Dermis blood vessel endothelial cell (primary cell): Measurements from ENCODE around the gene OR2V2. TPM values are rescaled to one million over a fixed set of nuclear protein-coding genes. Genes with fewer than 3 reads are reported as not detected.
"Not testable (repeated sequence)": the region's sequence is repeated elsewhere in the genome, so short reads cannot be mapped to it uniquely, and the experiment has no call there.

Experiments
- DNase-seq: peaks from one replicate; pipeline ENCODE4 v3.0.0; 2010
- total RNA-seq: library from RNA; depleted of rRNA; stranded (reverse); fragments of >200 nt; gene quantifications from 2 replicates; pipeline ENCODE4 v1.2.3, GENCODE V29; 2014

The OR2V2 gene, protein sequence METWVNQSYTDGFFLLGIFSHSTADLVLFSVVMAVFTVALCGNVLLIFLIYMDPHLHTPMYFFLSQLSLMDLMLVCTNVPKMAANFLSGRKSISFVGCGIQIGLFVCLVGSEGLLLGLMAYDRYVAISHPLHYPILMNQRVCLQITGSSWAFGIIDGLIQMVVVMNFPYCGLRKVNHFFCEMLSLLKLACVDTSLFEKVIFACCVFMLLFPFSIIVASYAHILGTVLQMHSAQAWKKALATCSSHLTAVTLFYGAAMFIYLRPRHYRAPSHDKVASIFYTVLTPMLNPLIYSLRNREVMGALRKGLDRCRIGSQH
- total RNA-seq = not detected in 2 replicates

- DNase-seq = not testable (repeated sequence)
These were observed at the start of gene OR2V2 for GRCh38 chr5:181146927-181147636. Gene OR2V2 (plus strand): TSS chr5:181147586. CDS start chr5:181154943, 7,357 bp downstream.

GRCh38 chr5:181097759-181098491, 49.5 kb upstream of the OR2V2 start:
- not testable (repeated sequence) for DNase-seq

DNA sequence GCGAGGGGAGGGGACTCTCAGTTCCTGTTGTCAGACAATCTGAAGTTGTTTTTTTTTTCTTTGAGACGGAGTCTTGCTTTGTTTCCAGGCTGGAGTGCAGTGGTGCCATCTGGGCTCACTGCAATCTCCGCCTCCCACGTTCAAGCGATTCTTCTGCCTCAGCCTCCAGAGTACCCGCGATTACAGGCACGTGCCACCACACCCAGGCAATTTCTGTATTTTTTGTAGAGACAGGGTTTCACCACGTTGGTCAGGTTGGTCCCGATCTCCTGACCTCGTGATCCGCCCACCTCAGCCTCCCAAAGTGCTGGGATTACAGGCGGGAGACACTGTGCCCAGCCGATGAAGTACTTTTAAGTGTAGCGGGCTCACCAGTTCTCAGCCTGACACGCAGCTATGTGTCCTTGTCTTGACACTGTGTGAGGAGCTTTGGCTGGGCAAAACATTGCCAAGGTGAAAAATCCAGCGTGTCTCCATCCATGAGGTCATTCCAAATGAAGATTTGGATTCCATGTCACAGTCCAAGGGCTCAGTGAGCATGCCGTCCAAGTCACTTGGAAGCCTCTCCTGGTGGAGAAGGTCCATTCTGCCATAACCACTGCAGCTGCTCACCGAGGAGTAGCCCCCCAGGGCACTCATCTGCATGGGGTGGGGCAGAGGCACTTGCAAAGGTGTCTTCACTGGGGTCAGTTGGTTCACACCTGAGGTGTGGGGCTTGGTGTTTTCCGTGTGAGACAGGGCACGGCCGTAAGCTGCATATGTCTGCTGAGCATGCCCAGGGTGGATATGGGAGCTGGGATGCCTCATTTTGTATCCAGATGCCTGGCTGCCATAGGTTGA, 48.4 kb upstream of the OR2V2 start:
- no peak for DNase-seq

DNA sequence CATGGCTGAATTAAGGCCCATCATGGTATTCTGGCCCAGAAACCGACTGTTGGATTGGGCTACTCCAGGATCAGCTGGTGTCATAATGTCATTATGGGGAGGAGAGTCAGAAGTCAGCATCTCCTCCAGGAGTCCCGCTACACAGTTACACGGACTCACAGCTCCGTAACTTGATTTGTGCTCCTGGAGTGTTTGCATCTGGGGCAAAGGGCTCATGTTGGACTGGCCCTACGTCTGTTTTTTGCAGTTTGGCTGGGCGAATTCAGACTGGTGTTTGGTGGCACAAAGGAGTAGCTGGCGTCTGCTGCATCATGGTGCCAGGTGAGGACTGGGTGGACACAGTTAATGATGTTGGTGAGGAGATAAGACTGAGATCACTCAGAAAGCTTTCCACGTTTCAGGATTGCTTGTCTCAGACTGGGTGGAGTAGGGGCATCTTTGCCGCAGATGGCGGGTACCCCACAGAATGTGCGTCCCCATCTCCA, 47.7 kb upstream of the OR2V2 start:
- DNase-seq = no peak

DNA sequence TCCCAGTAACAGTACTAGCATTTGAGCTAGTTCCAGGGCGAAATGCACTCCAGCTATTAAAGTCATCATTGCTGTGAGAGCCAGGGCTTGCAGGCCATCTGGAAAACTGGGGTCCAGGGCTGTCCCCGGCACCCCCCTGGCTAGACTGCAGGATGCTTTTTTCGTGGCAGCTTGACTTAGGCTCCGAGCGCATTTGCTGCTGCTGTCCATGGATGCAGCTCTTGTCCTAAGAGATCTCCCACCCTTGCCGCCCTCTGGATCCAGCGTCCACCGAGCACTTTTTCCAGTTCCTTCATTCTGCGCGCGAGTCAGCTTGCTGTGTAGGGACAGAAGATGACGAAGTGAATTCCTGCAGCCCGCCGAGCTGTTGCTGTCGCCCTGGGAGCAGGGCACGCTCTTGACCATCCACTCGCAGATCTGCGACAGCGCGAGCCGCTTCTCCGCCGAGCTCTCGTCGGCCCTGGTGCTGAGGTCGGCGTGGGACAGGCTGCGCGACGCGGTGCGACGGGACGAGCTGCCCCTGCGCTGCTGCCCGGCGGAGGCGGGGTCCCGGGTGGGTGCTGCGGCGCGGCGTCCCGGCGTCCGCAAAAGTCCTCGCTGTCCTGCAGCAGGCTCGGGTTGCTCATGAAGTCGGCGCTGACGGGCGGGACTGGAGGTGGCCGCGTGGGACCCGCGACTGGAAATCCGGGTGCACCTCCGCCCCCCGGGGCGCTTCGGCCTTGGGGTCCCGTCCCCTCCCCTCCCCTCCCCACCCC, 47.1 kb upstream of the OR2V2 start:
- DNase-seq = no peak

- DNase-seq = not testable (repeated sequence)
These were observed 46.2 kb upstream of the OR2V2 start for GRCh38 chr5:181101030-181101641.

DNA sequence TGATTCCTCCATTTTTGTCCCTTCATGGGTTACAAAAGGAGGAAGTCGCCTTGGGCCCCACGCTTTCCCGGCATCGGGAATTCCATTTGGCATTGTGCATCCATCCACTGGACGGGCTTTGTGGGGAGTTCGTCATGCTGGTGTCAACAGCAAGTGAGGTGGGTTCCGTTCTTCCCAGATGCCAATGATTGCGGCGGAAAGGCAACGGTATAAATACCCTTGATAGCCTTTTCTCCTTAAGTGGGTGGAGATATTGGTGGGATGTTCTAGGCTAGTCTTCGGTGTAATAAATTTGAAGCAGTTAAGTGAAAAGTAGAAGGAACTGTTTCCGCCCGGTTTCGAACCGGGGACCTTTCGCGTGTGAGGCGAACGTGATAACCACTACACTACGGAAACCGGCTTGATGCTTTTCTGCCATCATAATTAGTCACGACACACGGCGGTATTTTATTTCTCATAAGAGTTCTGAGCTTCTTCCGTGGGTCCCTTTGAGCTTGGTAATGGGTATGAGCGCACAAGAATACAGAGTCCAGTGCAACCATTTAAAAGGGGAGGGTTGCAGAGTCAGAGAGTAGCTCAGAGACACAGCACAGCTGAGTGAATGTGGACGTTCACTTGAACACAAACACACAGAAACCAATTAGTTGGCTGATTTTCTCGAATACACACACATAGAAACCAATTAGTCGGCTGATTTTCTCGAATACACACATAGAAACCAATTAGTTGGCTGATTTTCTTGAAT, 45.3 kb upstream of the OR2V2 start:
- DNase-seq = not testable (repeated sequence)

- not testable (repeated sequence) for DNase-seq
These were observed 43.2 kb upstream of the OR2V2 start for GRCh38 chr5:181104259-181104568.

DNA sequence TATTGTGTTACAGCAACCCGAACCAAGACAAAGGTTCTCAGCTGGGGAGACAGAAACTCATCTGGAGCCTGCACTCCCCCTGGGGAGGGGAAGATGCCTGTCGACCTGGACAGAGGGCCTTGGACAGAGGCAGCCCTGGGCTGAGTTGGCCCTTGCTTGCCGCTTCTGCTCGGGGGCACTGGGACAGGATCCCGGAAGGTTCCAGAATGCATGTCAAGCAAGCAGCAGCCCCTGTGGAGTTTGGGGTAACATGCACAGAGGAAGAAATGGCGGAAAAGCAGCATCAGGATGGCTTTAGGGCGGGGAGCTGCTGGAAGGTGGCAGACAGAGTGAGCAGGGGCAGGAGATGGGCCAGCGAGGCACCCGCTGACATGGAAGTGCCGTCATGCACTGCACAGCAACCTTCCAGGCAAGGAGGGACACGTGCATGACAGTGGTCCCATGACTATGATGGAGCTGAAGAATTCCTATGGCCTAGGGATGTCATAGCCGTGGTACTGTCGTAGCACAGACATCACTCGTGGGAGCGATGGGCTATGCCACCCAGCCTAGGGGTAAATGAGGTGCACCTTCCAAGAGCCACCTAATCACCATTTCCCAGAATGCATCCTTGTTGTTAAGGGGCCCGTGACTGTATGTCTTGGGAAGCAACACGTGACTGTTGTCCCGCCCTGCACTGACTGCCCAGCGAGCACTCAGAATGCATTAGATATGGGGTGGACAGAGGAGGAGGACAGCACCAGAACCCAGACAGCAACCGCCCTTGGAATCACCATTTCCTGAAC, 42.6 kb upstream of the OR2V2 start:
- not testable (repeated sequence) for DNase-seq

DNA sequence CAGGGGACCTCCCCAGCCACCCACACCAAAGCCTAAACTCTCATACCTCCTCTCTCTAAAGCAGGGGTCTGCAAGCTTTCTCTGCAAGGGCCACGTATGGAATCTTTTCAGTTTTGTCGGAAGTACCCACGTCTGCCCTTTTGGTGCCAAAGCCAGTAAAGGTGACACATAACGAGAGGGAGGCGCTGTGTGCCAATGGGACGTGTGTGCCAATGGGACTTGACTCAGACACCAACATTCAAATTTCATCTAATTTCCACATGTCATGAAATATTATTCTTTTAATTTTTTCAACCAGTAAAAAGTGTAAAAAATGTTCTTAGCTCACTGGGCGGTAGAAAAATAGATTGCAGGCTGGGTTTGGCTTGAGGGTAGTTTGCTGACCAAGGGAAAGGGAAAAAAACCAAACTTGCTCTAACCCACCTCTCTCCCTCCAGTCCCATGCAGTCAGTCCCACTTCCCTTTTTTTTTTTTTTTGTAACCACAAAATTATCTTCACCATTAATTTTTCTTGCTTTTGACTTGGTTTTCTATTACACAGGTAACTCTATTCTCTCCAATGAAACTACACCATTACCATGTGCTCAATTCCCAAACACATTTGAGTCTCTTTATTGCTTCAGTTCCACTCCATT, 41.9 kb upstream of the OR2V2 start:
- no peak for DNase-seq

DNA sequence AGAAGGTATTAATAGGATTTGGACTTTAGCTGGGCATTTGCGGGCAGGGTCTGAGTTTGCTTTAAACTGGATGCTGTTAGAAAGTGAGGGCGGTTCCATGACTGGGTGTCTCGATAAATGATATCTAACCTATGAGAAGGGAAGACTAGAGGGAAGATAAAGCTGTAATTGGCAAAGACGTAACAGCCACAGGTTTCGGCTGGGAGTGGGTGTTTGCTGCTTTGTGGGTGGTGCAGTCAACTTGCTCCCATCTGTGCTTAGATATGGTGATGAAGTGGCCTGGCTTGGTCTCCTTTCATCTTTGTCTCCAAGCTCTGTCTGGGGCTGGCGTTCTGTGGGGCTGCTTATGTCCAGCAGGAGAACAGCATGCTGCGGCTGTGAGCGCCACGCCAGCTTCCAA, 39.7 kb upstream of the OR2V2 start:
- DNase-seq = no peak

DNA sequence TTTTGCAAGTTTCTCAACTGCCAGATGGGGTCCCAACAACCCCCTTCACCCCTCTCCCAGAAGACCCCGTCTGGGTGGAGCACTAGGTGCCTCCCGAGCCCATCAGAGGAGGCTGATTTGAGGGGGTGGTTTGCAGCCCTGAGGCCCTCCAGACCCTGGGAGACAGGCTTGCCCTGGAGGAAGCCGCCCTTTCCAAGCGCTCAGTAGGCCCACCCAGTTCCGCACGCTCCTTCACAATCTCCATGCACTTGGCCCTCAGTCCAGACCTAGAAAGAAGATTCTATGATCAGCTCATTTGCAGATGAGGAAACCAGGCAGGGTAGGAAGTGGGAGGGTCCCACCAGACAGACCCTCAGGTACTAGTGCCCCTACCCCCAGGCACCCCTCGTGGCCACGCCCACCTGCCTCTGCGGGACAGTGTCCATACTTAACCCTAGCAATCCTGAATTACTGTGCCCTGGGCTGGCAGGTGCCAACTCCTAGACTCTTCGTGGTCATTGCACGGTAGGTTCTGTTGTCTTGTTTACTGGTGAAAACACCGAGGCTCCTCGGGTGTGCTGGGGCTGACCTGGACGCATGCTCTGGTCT, 38.7 kb upstream of the OR2V2 start:
- DNase-seq = no peak

GRCh38 chr5:181109489-181110013, 37.8 kb upstream of the OR2V2 start:
- DNase-seq = no peak

DNA sequence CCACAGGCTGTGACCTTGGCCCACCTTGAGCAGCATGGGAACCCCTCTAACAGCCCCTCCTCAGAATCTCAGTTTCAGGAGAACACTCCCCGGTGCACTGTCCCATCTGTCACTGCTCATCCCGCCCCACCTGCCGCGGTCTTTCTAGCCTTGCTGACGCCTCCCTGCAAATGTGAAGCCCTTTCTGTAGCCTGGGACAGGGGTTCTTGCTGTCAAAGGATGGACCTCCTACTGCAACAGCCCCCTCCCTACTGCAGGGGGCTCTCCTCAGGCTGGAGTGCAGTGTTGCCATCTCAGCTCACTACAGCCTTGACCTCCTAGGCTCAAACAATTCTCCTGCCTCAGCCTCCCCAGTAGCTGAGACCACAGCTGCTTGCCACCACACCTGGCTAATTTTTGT, 36.4 kb upstream of the OR2V2 start:
- DNase-seq = no peak

GRCh38 chr5:181112476-181112875, 34.9 kb upstream of the OR2V2 start:
- DNase-seq = no peak

GRCh38 chr5:181113572-181113971, 33.8 kb upstream of the OR2V2 start:
- not testable (repeated sequence) for DNase-seq

- DNase-seq = no peak
These were observed 33.0 kb upstream of the OR2V2 start for GRCh38 chr5:181114284-181114843.
